22Rv1 (cell line): ENCODE data around the gene RHOB.

ENCODE experiments used
- ZFX ChIP-seq: fragments of 450-650 bp; IDR thresholded peaks from 2 replicates; pipeline ENCODE4 v1.6.1; 2017; ENCODE audit warnings: antibody characterized with exemption, borderline replicate concordance
- TF ChIP-seq, protein P1 (sequence below): fragments of 450-650 bp; IDR thresholded peaks from 2 replicates; pipeline ENCODE4 v1.5.1; 2017; ENCODE audit warnings: mild to moderate bottlenecking

DNA sequence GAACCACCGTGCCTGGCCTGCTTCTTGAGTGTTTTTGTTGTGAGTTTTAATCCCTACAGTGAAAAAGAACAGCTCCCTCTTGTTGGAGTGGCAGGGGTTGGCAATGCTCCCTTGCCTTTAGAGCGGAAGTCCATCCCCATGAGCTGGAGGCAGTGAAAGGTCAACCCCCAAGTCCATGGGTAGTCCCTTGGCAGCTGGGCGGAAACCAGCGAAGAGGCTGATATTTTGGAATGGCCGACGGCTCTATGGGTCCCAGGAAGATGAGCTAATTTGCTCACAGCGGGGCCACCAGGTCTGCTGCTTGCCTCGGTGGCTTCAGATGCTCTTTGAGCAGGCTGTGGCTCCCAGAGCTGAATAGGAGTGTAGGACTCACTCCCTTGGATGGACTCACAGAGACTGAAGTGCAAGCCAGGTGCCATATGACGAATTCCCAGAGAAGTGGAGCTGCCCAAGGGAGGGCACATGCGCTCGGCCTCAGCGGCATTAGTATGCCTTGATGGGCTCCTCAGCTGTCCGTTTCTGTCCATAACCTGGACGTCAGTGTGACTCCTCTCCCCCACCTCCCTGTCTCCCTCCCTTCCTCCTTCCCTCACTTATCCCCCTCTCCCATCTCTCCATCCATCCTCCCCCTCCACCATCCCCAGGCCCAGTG, 25.4 kb upstream of the RHOB start:
- TF ChIP-seq, protein P1, sequence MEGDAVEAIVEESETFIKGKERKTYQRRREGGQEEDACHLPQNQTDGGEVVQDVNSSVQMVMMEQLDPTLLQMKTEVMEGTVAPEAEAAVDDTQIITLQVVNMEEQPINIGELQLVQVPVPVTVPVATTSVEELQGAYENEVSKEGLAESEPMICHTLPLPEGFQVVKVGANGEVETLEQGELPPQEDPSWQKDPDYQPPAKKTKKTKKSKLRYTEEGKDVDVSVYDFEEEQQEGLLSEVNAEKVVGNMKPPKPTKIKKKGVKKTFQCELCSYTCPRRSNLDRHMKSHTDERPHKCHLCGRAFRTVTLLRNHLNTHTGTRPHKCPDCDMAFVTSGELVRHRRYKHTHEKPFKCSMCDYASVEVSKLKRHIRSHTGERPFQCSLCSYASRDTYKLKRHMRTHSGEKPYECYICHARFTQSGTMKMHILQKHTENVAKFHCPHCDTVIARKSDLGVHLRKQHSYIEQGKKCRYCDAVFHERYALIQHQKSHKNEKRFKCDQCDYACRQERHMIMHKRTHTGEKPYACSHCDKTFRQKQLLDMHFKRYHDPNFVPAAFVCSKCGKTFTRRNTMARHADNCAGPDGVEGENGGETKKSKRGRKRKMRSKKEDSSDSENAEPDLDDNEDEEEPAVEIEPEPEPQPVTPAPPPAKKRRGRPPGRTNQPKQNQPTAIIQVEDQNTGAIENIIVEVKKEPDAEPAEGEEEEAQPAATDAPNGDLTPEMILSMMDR, result no peak
- TF ChIP-seq ZFX, result no peak
